K562 (cell line): ENCODE data around the gene CRYGB. TPM values are rescaled to one million over a fixed set of nuclear protein-coding genes. Genes with fewer than 3 reads are reported as not detected.
"Not testable (repeated sequence)": the region's sequence is repeated elsewhere in the genome, so short reads cannot be mapped to it uniquely, and the experiment has no call there.

Experiments
- ATAC-seq: fragments of 200-7000 bp; cut with Tn5 transposase; 3 replicates; pipeline ENCODE4 v1.9.1; 2020; ENCODE audit warnings: moderate library complexity
- BruUV-seq: library from RNA; stranded (reverse); fragments of 400-500 nt; replicated peaks from 2 replicates; lab custom pipeline; 2021; lab: Mats Ljungman, UMichigan
- CTCF ChIA-PET: fragments of 300-600 bp; formaldehyde crosslinking; extraction: SDS; loops from one replicate; lab custom pipeline; 2021; ENCODE audit warnings: low intra/inter-chr PET ratio; lab: Yijun Ruan, JAX
- POLR2A ChIA-PET: fragments of 300-600, 350-650 bp; sonication (Branson Sonifier 250); formaldehyde crosslinking; extraction: SDS; loops from one replicate; lab custom pipeline; 2021; ENCODE audit warnings: antibody characterized with exemption, inconsistent platforms; lab: Yijun Ruan, JAX
- DNase-seq, 4 experiments: peaks; one replicate each; pipeline versions ENCODE4 v3.0.0 to v3.0.0-alpha.2; 2011 to 2018; ENCODE audit warnings: low spot score in 3 of 4, mixed read lengths in 3 of 4; ENCODE audit errors: extremely low read depth in 1 of 4
- FAIRE-seq: peaks from 2 replicates; lab custom pipeline; 2011; peaks lifted over from hg19 to GRCh38; lab: Jason Lieb, UNC
- H2AFZ ChIP-seq: 2 replicates; pipeline ENCODE4 v1.6.0; 2011; ENCODE audit warnings: low read depth, low read length, control low read depth, inconsistent platforms
- H3K27ac ChIP-seq: fragments of 200-600 bp; 3 replicates; pipeline ENCODE4 v1.8.0; 2011; ENCODE audit warnings: low read depth, mild to moderate bottlenecking, control low read depth, inconsistent platforms, low read length, moderate library complexity, mixed read lengths; ENCODE audit errors: extremely low read depth
- H3K27me3 ChIP-seq, 2 experiments: fragments of 300-600 bp in 1 of 2; 2 replicates in 1 of 2; 3 replicates in 1 of 2; pipeline versions ENCODE4 v1.6.0 to v1.8.0; 2011; ENCODE audit warnings: inconsistent platforms in 2 of 2, low read length in 2 of 2, mild to moderate bottlenecking in 1 of 2, mixed read lengths in 1 of 2, moderate library complexity in 1 of 2; ENCODE audit not compliant: control insufficient read depth in 2 of 2, insufficient read depth in 2 of 2
- H3K36me3 ChIP-seq: fragments of 300-600 bp; 3 replicates; pipeline ENCODE4 v1.8.0; 2011; ENCODE audit warnings: mild to moderate bottlenecking, low read length, inconsistent platforms; ENCODE audit not compliant: control insufficient read depth, insufficient read depth
- H3K4me1 ChIP-seq, 2 experiments: fragments of 200-600 bp in 1 of 2; replicated peaks in 1 of 2; 2 replicates in 1 of 2; 3 replicates in 1 of 2; pipeline versions ENCODE4 v1.5.1 to v1.8.0; 2011; ENCODE audit warnings: inconsistent platforms in 2 of 2, low read length in 2 of 2, mild to moderate bottlenecking in 1 of 2, mixed read lengths in 1 of 2, moderate library complexity in 1 of 2; ENCODE audit not compliant: control insufficient read depth in 2 of 2, insufficient read depth in 2 of 2
- H3K4me2 ChIP-seq: 2 replicates; pipeline ENCODE4 v1.6.1; 2011; ENCODE audit warnings: low read length, control low read depth, inconsistent platforms, mixed read lengths; ENCODE audit not compliant: insufficient read depth
- H3K4me3 ChIP-seq: fragments of 200-600 bp; sonication (generic), shearing (Covaris generic); 2 replicates; pipeline ENCODE4 v1.5.1; 2016; ENCODE audit warnings: control low read depth, inconsistent platforms
- H3K79me2 ChIP-seq: fragments of 200-600 bp; 3 replicates; pipeline ENCODE4 v1.8.0; 2011; ENCODE audit warnings: low read length, inconsistent platforms; ENCODE audit not compliant: control insufficient read depth, insufficient read depth
- H3K9ac ChIP-seq, 2 experiments: 2 replicates each; pipeline versions ENCODE4 v1.6.0 to v1.6.1; 2011; ENCODE audit warnings: low read depth in 2 of 2, low read length in 2 of 2, control low read depth in 1 of 2, inconsistent platforms in 1 of 2, mild to moderate bottlenecking in 1 of 2, mixed read lengths in 1 of 2; ENCODE audit not compliant: insufficient read depth in 1 of 2
- H3K9me1 ChIP-seq: one replicate; pipeline ENCODE4 v1.6.0; 2011; ENCODE audit warnings: inconsistent platforms, mild to moderate bottlenecking, low read length, moderate library complexity; ENCODE audit not compliant: control insufficient read depth, insufficient read depth
- H3K9me3 ChIP-seq: replicated peaks from 2 replicates; pipeline ENCODE4 v1.5.1; 2011; ENCODE audit warnings: low read depth, low read length, inconsistent platforms; ENCODE audit not compliant: control insufficient read depth, insufficient read depth
- H4K20me1 ChIP-seq: replicated peaks from 2 replicates; pipeline ENCODE4 v1.6.1; 2011; ENCODE audit warnings: low read length, inconsistent platforms, mixed read lengths; ENCODE audit not compliant: control insufficient read depth, insufficient read depth
- PCBP2 ChIP-seq: fragments of 200-400 bp; formaldehyde crosslinking; IDR thresholded peaks from 2 replicates; pipeline ENCODE4 v1.6.1; 2018; ENCODE audit warnings: low read length, low read depth, mild to moderate bottlenecking, moderate library complexity; ENCODE audit not compliant: poor library complexity, severe bottlenecking
- WGBS: fragments of 100-300 bp; shearing (Covaris generic); methylation state at CpG from one replicate; pipeline ENCODE4 v1.1.6; 2016; ENCODE audit warnings: low coverage, mixed read lengths; ENCODE audit not compliant: insufficient coverage; ENCODE audit errors: missing lambda C conversion rate; 5-methylcytosine and 5-hydroxymethylcytosine counted together
- in situ Hi-C: fragments of 300-500 bp; cut with MboI; formaldehyde crosslinking; loops from 4 replicates; pipeline ENCODE4 v1.15.0; 2018; ENCODE audit warnings: inconsistent platforms, mixed read lengths
- intact Hi-C: fragments of 100-400 bp; cut with micrococcal nuclease; formaldehyde crosslinking; loops from 2 replicates; pipeline ENCODE4 v1.14.2; 2022
- polyA plus RNA-seq, 8 experiments: library from polyadenylated mRNA; depleted of rRNA in 4 of 8; stranded (reverse) in 5 of 8; unstranded in 3 of 8; fragments of >200 nt; fragmentation: Nextera tagmentation in 2 of 8; fragmentation: Illumina TruSeq in 1 of 8; extraction: Ambion mirVana in 2 of 8; extraction: Trizol in 1 of 8; gene quantifications; 2 replicates each; pipeline versions ENCODE4 v1.2.1 to v1.2.3, GENCODE V29; 2011 to 2014; ENCODE audit warnings: inconsistent platforms in 1 of 8, missing spikeins in 1 of 8
- total RNA-seq, 7 experiments: library from RNA; depleted of rRNA in 6 of 7; stranded (reverse); fragments of >200 nt in 6 of 7; fragmentation: Illumina TruSeq in 2 of 7; extraction: Trizol in 2 of 7; gene quantifications; 2 replicates each; pipeline versions ENCODE4 v1.2.1 to v1.2.3, GENCODE V29; 2011 to 2021; ENCODE audit warnings: low replicate concordance in 1 of 7

The CRYGB gene
- total and polyA plus RNA-seq, 9 of the 15 experiments (the other 6 are each of a cell fraction or from before 2014, with no cell fraction given) = not detected

DNA sequence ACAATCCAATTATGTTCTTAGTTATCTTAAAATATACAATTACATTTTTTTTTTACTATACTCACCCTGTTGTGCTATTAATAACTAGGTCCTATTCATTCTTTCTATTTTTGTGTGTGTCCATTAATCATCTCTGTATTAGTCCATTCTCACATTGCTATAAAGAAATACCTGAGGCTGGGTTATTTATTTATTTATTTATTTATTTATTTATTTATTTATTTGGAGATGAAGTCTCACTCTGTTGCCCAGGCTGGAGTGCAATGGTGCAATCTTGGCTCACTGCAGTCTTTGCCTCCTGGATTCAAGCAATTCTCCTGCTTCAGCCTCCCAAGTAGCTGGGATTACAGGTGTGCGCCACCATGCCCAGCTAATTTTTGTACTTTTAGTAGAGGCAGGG, 47.3 kb downstream of the CRYGB start:
- H3K79me2 ChIP-seq, H3K27me3 ChIP-seq, CTCF ChIA-PET, H3K27ac ChIP-seq, POLR2A ChIA-PET, FAIRE-seq, intact Hi-C loops, H3K4me1 ChIP-seq, H3K9me1 ChIP-seq, H3K9ac ChIP-seq, DNase-seq, H3K4me3 ChIP-seq, ATAC-seq, H3K36me3 ChIP-seq, H2AFZ ChIP-seq, BruUV-seq, H3K4me2 ChIP-seq, H3K9me3 ChIP-seq, in situ Hi-C loops, H4K20me1 ChIP-seq: not testable (repeated sequence)
- WGBS = 60% methylated on average over 1 of the region's 1 CpG

DNA sequence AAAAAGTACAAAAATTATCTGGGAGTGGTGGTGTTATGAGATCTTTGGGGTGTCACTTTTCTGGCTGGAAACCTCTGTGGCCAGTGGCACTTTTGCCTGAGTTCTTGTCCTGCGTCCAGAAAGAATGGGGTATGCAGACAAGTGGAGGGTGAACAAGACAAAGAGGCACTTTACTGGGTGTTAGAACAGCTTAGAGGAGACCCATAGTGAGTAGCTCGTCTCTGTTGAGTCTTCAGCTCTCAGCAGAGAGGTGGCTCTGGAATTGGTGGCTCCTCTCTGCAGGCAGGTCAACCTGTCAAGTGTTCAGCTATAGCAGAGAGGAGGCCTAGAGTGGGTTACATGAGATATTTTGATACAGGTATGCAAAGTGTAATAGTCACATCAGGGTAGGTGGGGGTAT, 47.7 kb downstream of the CRYGB start:
- TF ChIP-seq PCBP2 = no peak
- TF ChIP-seq, all 486 proteins: peak for 0
- Histone ChIP-seq H4K20me1 (no peaks in the 10 kb centered on the region), H3K79me2 (no peaks in the 10 kb centered on the region), H3K4me3 (no peak overlapping the region), H3K36me3 (no peaks in the 10 kb centered on the region), H3K4me2 (no peak overlapping the region), H3K9ac (no peak overlapping the region), H3K27ac (no peak overlapping the region), H3K4me1 (no peaks in the 10 kb centered on the region), H3K9me1 (no peaks in the 10 kb centered on the region), H3K9me3 (no peaks in the 10 kb centered on the region), H2AFZ (no peak overlapping the region), H3K27me3 (0 out of 5 replicates have a peak, but pooled peaks cover 0 to 6% of the 10 kb centered on the region in 2 experiments)
- FAIRE-seq = no peak
- in situ Hi-C loops (no loop called here), intact Hi-C loops (no loop called here)
- no CpG with 5 or more reads among the region's 2 CpGs for WGBS
- no peak for DNase-seq
- ChIA-PET CTCF (no interaction called here), POLR2A (no interaction called here)
- ATAC-seq = no peak
- BruUV-seq = no TSS peak
